ENCODE results near the gene AGTPBP1. TPM values are rescaled to one million over a fixed set of nuclear protein-coding genes. Genes with fewer than 3 reads are reported as not detected.

AGTPBP1 gene
- total and polyA plus RNA-seq, 2 experiments from 2014 or later: 31.4 to 58.0 TPM

DNA sequence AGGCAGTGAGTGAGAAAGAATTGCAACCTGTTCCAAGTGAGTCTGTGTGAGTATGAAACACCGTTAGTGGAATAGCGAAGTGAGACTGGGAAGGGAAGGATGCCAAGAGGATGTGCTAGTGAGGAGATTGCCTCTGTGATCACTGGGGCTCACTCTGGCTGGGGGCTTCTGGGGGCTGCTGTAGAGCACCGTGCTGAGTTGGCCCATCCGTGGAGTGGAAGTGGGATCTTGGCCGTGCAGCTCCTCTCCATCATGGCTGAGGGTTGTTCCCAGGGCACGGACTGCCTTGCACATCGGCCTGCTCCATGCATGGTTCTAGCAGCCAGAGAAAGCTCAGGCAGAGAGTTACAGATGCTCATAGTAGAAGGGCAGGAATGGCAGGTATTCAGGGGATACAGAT, 236.1 kb downstream of the AGTPBP1 start (continued):
- TF ChIP-seq, protein P1, sequence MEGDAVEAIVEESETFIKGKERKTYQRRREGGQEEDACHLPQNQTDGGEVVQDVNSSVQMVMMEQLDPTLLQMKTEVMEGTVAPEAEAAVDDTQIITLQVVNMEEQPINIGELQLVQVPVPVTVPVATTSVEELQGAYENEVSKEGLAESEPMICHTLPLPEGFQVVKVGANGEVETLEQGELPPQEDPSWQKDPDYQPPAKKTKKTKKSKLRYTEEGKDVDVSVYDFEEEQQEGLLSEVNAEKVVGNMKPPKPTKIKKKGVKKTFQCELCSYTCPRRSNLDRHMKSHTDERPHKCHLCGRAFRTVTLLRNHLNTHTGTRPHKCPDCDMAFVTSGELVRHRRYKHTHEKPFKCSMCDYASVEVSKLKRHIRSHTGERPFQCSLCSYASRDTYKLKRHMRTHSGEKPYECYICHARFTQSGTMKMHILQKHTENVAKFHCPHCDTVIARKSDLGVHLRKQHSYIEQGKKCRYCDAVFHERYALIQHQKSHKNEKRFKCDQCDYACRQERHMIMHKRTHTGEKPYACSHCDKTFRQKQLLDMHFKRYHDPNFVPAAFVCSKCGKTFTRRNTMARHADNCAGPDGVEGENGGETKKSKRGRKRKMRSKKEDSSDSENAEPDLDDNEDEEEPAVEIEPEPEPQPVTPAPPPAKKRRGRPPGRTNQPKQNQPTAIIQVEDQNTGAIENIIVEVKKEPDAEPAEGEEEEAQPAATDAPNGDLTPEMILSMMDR (conservative IDR thresholded peaks at IDR 0.05; ENCODE audit: low read depth in 2 of 2): no peak
- no peak for TF ChIP-seq EZH2phosphoT487 (IDR thresholded peaks at IDR 0.05; ENCODE audit: unreplicated experiment)

DNA sequence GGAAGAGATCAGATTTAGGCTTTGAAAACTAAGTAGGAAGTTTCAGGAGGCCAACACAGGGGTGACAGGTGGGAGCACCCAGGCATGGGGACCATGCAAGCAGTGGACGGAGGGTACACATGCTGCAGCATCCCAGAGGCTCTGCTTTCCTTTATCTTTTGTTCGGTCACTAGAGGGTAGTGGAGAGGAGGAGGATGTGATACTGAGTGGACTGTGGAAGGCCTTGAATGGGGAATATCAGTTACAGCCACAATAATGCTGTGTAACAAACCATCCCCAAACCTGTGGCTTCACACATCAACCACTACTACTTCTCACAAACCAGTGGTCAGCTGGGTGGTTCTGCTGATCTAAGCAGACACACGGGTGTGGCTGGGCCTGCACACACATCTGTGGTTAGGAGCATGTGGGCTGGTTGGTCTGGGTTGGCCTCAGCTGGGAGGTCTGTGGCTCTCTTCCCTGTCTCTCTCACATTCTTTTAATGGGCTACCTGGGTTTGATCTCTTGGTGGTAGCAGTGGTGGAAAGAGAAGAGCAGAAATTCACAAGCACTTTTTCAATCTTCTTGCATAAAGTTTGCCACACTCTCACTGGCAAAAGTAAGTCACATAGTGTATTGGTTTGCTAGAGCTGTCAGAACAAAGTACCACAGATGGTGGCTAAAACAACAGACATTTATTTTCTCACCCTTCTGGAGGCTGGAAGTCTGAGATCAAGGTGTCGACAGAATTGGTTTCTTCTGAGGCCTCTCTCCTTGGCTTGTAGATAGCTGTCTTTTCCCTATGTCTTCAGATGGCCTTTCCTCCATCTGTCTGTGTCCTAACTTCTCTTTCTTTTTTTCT, 238.7 kb downstream of the AGTPBP1 start:
- H3K27me3 Mint-ChIP-seq (ENCODE audit: insufficient read depth, low read depth, poor library complexity): no peaks in the 10 kb centered on the region
- Histone ChIP-seq H3K27ac (ENCODE audit: low read depth) (no peak overlapping the region), H2AFZ (no peak overlapping the region; the same call in none of the 2 replicates), H3K9me2 (ENCODE audit: insufficient read depth) (0 out of 2 replicates have a peak, but pooled peaks cover 6% of the 10 kb centered on the region), H4K20me1 (replicated peaks; ENCODE audit: insufficient read depth) (no peaks in the 10 kb centered on the region), H3K4me1 (ENCODE audit: insufficient read depth) (no peaks in the 10 kb centered on the region), H3K79me2 (replicated peaks; ENCODE audit: insufficient read depth) (no peaks in the 10 kb centered on the region), H3K27me3 (ENCODE audit: insufficient read depth) (no peaks in the 10 kb centered on the region), H3K36me3 (ENCODE audit: insufficient read depth) (no peaks in the 10 kb centered on the region), H3K4me3 (no peak overlapping the region), H3K4me2 (no peak overlapping the region), H3F3A (replicated peaks; ENCODE audit: low read depth) (no peaks in the 10 kb centered on the region)
- H3K4me3 Mint-ChIP-seq: no peak overlapping the region
- DNase-seq (ENCODE audit: low spot score) (no peak), ATAC-seq (no peak)
- TF ChIP-seq, protein P1 (conservative IDR thresholded peaks at IDR 0.05; ENCODE audit: low read depth in 2 of 2): peak in 1 of 2 experiments; percentile 28; a peak in 2 of 4 replicates
- TF ChIP-seq STAT1 (IDR thresholded peaks at IDR 0.05; ENCODE audit: unreplicated experiment): no peak
- H3K9me3 Mint-ChIP-seq: peaks cover 10% of the 10 kb centered on the region
- H3K36me3 Mint-ChIP-seq (ENCODE audit: low read depth): no peaks in the 10 kb centered on the region
- H3K4me1 Mint-ChIP-seq: no peaks in the 10 kb centered on the region
- H3K27ac Mint-ChIP-seq: no peak overlapping the region

DNA sequence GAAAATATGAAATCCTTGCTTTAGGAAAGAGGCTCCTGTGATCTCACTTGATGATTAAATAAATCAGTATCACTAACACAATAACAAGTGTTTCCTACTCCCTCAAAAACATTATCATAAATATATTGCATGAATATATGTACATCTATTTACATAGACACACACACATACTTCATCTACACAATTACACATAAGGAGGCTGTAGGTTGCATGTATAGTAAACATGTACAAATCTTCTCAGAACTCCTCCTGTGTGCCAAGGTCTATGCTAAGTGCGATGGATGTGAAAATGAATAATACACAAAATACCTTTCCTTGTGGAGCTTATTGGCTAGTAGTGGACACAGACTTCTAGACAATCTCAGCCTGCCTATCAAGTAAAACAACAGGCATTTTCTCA, 239.9 kb downstream of the AGTPBP1 start:
- no peaks in the 10 kb centered on the region for H3K4me1 Mint-ChIP-seq
- Histone ChIP-seq H3K9me2 (ENCODE audit: insufficient read depth) (0 out of 2 replicates have a peak, but pooled peaks cover 3% of the 10 kb centered on the region), H3K4me3 (no peak overlapping the region), H2AFZ (no peak overlapping the region), H3K27me3 (ENCODE audit: insufficient read depth) (no peaks in the 10 kb centered on the region), H3K4me1 (ENCODE audit: insufficient read depth) (no peaks in the 10 kb centered on the region), H3K36me3 (ENCODE audit: insufficient read depth) (no peaks in the 10 kb centered on the region), H3K27ac (ENCODE audit: low read depth) (no peak overlapping the region), H4K20me1 (replicated peaks; ENCODE audit: insufficient read depth) (no peaks in the 10 kb centered on the region), H3K79me2 (replicated peaks; ENCODE audit: insufficient read depth) (no peaks in the 10 kb centered on the region), H3F3A (replicated peaks; ENCODE audit: low read depth) (no peaks in the 10 kb centered on the region), H3K4me2 (no peak overlapping the region)
- no peak overlapping the region for H3K4me3 Mint-ChIP-seq
- no peak for DNase-seq (ENCODE audit: low spot score)
- H3K27ac Mint-ChIP-seq: no peak overlapping the region
- peaks cover 15% of the 10 kb centered on the region for H3K9me3 Mint-ChIP-seq
- H3K27me3 Mint-ChIP-seq (ENCODE audit: insufficient read depth, low read depth, poor library complexity): no peaks in the 10 kb centered on the region
- no peak for ATAC-seq
- no peaks in the 10 kb centered on the region for H3K36me3 Mint-ChIP-seq (ENCODE audit: low read depth)
- no peak for TF ChIP-seq EZH2phosphoT487 (IDR thresholded peaks at IDR 0.05; ENCODE audit: unreplicated experiment)
- TF ChIP-seq, protein P2, sequence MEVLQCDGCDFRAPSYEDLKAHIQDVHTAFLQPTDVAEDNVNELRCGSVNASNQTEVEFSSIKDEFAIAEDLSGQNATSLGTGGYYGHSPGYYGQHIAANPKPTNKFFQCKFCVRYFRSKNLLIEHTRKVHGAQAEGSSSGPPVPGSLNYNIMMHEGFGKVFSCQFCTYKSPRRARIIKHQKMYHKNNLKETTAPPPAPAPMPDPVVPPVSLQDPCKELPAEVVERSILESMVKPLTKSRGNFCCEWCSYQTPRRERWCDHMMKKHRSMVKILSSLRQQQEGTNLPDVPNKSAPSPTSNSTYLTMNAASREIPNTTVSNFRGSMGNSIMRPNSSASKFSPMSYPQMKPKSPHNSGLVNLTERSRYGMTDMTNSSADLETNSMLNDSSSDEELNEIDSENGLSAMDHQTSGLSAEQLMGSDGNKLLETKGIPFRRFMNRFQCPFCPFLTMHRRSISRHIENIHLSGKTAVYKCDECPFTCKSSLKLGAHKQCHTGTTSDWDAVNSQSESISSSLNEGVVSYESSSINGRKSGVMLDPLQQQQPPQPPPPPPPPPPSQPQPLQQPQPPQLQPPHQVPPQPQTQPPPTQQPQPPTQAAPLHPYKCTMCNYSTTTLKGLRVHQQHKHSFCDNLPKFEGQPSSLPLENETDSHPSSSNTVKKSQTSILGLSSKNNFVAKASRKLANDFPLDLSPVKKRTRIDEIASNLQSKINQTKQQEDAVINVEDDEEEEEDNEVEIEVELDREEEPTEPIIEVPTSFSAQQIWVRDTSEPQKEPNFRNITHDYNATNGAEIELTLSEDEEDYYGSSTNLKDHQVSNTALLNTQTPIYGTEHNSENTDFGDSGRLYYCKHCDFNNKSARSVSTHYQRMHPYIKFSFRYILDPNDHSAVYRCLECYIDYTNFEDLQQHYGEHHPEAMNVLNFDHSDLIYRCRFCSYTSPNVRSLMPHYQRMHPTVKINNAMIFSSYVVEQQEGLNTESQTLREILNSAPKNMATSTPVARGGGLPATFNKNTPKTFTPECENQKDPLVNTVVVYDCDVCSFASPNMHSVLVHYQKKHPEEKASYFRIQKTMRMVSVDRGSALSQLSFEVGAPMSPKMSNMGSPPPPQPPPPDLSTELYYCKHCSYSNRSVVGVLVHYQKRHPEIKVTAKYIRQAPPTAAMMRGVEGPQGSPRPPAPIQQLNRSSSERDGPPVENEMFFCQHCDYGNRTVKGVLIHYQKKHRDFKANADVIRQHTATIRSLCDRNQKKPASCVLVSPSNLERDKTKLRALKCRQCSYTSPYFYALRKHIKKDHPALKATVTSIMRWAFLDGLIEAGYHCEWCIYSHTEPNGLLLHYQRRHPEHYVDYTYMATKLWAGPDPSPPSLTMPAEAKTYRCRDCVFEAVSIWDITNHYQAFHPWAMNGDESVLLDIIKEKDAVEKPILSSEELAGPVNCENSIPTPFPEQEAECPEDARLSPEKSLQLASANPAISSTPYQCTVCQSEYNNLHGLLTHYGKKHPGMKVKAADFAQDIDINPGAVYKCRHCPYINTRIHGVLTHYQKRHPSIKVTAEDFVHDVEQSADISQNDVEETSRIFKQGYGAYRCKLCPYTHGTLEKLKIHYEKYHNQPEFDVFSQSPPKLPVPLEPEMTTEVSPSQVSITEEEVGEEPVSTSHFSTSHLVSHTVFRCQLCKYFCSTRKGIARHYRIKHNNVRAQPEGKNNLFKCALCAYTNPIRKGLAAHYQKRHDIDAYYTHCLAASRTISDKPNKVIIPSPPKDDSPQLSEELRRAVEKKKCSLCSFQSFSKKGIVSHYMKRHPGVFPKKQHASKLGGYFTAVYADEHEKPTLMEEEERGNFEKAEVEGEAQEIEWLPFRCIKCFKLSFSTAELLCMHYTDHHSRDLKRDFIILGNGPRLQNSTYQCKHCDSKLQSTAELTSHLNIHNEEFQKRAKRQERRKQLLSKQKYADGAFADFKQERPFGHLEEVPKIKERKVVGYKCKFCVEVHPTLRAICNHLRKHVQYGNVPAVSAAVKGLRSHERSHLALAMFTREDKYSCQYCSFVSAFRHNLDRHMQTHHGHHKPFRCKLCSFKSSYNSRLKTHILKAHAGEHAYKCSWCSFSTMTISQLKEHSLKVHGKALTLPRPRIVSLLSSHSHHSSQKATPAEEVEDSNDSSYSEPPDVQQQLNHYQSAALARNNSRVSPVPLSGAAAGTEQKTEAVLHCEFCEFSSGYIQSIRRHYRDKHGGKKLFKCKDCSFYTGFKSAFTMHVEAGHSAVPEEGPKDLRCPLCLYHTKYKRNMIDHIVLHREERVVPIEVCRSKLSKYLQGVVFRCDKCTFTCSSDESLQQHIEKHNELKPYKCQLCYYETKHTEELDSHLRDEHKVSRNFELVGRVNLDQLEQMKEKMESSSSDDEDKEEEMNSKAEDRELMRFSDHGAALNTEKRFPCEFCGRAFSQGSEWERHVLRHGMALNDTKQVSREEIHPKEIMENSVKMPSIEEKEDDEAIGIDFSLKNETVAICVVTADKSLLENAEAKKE (CRISPR knock-in tag; IDR thresholded peaks at IDR 0.05): no peak
- no peak for TF ChIP-seq CREB1 (CRISPR knock-in tag; IDR thresholded peaks at IDR 0.05; ENCODE audit: low read depth)
